Spleen (tissue), 11 donors: ENCODE results near the gene PHB1. TPM values are rescaled to one million over a fixed set of nuclear protein-coding genes. Genes with fewer than 3 reads are reported as not detected.

Experiments
- DNase-seq: peaks from one replicate; pipeline ENCODE4 v3.0.0-alpha.2; 2020
- H3K27ac ChIP-seq, 8 donors: fragments of 200-600 bp; sonication (generic) in 7 of 8; 1 replicate in 4 of 8; 2 replicates in 4 of 8; pipeline versions ENCODE4 v1.5.0 to v1.8.0; 2016 to 2021; ENCODE audit warnings: inconsistent platforms in 4 of 8, mild to moderate bottlenecking in 4 of 8, moderate library complexity in 1 of 8
- H3K27me3 ChIP-seq, 7 donors: fragments of 200-600 bp; sonication (generic) in 6 of 7; replicated peaks in 1 of 7; 1 replicate in 4 of 7; 2 replicates in 3 of 7; pipeline versions ENCODE4 v1.5.0 to v1.8.0; 2016 to 2021; ENCODE audit warnings: inconsistent platforms in 3 of 7, mild to moderate bottlenecking in 1 of 7
- H3K36me3 ChIP-seq, 6 donors: fragments of 200-600 bp; sonication (generic) in 5 of 6; 1 replicate in 4 of 6; 2 replicates in 2 of 6; pipeline versions ENCODE4 v1.5.0 to v1.8.0; 2016 to 2021; ENCODE audit warnings: inconsistent platforms in 2 of 6
- H3K4me1 ChIP-seq, 6 donors: fragments of 200-600 bp; sonication (generic) in 5 of 6; 1 replicate in 3 of 6; 2 replicates in 3 of 6; pipeline versions ENCODE4 v1.5.0 to v1.8.0; 2016 to 2021; ENCODE audit warnings: inconsistent platforms in 3 of 6
- H3K4me3 ChIP-seq, 8 donors: fragments of 200-600 bp; sonication (generic) in 7 of 8; 1 replicate in 4 of 8; 2 replicates in 4 of 8; pipeline versions ENCODE4 v1.5.0 to v1.8.0; 2016 to 2021; ENCODE audit warnings: inconsistent platforms in 4 of 8, mild to moderate bottlenecking in 4 of 8, moderate library complexity in 2 of 8
- H3K9me3 ChIP-seq, 8 donors: fragments of 200-600 bp; sonication (generic) in 7 of 8; 1 replicate in 4 of 8; 2 replicates in 4 of 8; pipeline versions ENCODE4 v1.5.0 to v1.8.0; 2016 to 2021; ENCODE audit warnings: inconsistent platforms in 4 of 8
- POLR2A ChIP-seq, 3 donors: fragments of 450-650 bp; IDR thresholded peaks; one replicate each; pipeline ENCODE4 v1.5.1; 2017; ENCODE audit warnings: antibody characterized with exemption in 3 of 3, mild to moderate bottlenecking in 1 of 3
- POLR2AphosphoS5 ChIP-seq, 3 donors: sonication (generic); formaldehyde crosslinking; IDR thresholded peaks; one replicate each; pipeline ENCODE4 v1.5.1; 2017; ENCODE audit warnings: antibody characterized with exemption in 3 of 3
- WGBS, 5 donors: extraction: QIAGEN DNeasy Blood & Tissue Kit in 3 of 5; methylation state at CpG; one replicate each; pipeline versions ENCODE4 v1.1.5 to v1.1.7; 2013 to 2018; 5-methylcytosine and 5-hydroxymethylcytosine counted together
- intact Hi-C: fragments of 100-400 bp; cut with DNase I; formaldehyde crosslinking; loops from one replicate; pipeline ENCODE4 v1.15.0; 2023; ENCODE audit warnings: low total_unique reads
- polyA plus RNA-seq, 3 donors: library from polyadenylated mRNA; stranded (reverse); fragments of 200-250 nt; gene quantifications; one replicate each; pipeline ENCODE4 v1.2.1, GENCODE V29; 2013
- total RNA-seq, 7 donors: library from RNA; depleted of rRNA in 3 of 7; stranded (reverse); fragments of >200 nt in 3 of 7; fragmentation: NEBNext Ultra II Directional in 4 of 7; extraction: Animal tissue kit (Norgen Biotek cat#: 25700) in 4 of 7; gene quantifications; one replicate each; pipeline versions ENCODE4 v1.1.0 to v1.2.1, GENCODE V29; 2016 to 2021
- TF ChIP-seq, protein P1 (sequence below), 11 experiments: fragments of 200-600 bp in 7 of 11; fragments of 450-650 bp in 4 of 11; sonication (generic) in 4 of 11; IDR thresholded peaks in 8 of 11; conservative IDR thresholded peaks in 3 of 11; 1 replicate in 7 of 11; 2 replicates in 4 of 11; pipeline versions ENCODE4 v1.4.0 to v1.8.0; 2016 to 2021; ENCODE audit warnings: antibody characterized with exemption in 11 of 11, inconsistent platforms in 4 of 11, mild to moderate bottlenecking in 1 of 11
- donor health status: healthy with polysubstance abuse.
- donor health status: DM: no; HTN: no; CAD: no; lungs with moderate emphysema.
- donor health status: DM: no; HTN: no; CAD: no.
- donor health status: Bipolar disorder and iron deficiency.
- donor health status: healthy.
- donor health status: DM: no; HTN: no; CAD: no.
- donor health status: DM: yes; HTN: yes; CAD: no.

Gene PHB1
- total and polyA plus RNA-seq, 10 donors: 49.4 to 109 (median 71.4) TPM

GRCh38 chr17:49404906-49405305 is 9.8 kb downstream of the PHB1 start:
- no peaks in the 10 kb centered on the region for H3K9me3 ChIP-seq
- peaks cover 7 to 60% (median 34%) of the 10 kb centered on the region in 6 donors for H3K4me1 ChIP-seq
- H3K27ac ChIP-seq: peak overlapping the region in 6 of 8 donors; percentile 1 to 90 (median 75)
- H3K36me3 ChIP-seq: peaks cover 0 to 77% (median 63%) of the 10 kb centered on the region in 6 donors
- no peaks in the 10 kb centered on the region for H3K27me3 ChIP-seq
- 90 to 98% (median 95%) methylated on average over 14 of the region's 14 CpGs for WGBS, 5 donors
- no peak for DNase-seq
- TF ChIP-seq, protein P1, sequence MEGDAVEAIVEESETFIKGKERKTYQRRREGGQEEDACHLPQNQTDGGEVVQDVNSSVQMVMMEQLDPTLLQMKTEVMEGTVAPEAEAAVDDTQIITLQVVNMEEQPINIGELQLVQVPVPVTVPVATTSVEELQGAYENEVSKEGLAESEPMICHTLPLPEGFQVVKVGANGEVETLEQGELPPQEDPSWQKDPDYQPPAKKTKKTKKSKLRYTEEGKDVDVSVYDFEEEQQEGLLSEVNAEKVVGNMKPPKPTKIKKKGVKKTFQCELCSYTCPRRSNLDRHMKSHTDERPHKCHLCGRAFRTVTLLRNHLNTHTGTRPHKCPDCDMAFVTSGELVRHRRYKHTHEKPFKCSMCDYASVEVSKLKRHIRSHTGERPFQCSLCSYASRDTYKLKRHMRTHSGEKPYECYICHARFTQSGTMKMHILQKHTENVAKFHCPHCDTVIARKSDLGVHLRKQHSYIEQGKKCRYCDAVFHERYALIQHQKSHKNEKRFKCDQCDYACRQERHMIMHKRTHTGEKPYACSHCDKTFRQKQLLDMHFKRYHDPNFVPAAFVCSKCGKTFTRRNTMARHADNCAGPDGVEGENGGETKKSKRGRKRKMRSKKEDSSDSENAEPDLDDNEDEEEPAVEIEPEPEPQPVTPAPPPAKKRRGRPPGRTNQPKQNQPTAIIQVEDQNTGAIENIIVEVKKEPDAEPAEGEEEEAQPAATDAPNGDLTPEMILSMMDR (IDR thresholded peaks at IDR 0.05 in 8 of 11, conservative IDR thresholded peaks at IDR 0.05 in 3 of 11): no peak
- TF ChIP-seq POLR2AphosphoS5 (IDR thresholded peaks at IDR 0.05): no peak
- no peak for TF ChIP-seq POLR2A (IDR thresholded peaks at IDR 0.05)
- intact Hi-C loops: no loop called here
- H3K4me3 ChIP-seq: no peak overlapping the region

DNA sequence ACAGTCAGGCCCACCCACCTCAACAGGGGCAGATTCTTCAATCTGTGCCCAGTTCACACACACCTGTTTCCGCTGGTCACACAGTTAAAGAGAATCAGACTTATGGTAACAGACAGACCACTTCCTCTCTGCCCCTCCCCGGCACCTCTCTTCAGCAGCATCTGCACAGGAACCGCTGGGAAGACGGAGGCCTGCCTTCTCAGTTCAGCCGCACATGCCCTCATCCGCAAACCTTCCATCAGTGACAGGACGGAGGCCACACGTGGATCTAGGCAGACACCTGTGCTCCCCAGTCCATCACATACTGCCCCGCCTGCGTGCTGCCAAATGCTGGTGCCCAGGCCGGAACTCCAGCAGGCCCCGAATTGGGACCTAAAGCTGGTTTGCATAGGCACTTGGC is 10.3 kb downstream of the PHB1 start:
- H3K36me3 ChIP-seq: peaks cover 0 to 72% (median 58%) of the 10 kb centered on the region in 6 donors

DNA sequence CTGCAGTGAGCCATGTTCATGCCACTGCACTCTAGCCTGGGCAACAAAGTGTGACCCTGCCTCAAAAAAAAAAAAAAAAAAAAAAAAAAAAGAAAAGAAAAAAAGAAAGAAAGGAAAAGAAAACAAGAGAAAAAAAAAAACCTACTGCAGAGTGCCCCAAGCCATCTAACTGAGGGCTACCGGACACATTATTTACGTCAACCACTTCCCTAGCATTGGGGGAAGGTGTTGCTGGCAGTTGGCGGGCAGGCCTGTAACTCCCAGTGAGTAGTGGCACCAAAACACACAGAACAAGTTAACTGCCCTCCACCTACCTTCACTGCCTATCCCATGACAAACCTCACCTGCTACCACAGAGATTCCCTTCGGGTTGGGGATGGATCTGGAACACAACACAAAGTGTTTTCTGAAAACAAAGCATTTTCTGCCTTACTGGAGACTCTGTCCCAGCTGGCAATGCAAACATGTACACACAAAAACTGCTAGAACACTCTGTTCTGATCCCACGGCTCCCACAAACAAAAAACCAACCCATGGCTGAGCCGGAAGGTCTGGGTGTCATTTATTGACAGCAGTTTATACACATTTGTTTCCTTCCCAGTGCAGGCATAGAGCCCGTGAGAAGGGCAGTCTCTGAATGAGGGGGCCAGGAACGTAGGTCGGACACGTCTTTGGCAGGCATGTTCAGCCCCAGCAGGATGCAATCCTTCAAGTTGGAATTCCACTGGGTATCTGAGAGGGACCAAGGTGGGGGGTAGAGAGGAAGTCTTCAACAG is 11.0 kb downstream of the PHB1 start:
- Histone ChIP-seq H3K4me3 (peak overlapping the region in 1 of 8 donors; percentile 23), H3K4me1 (peaks cover 7 to 52% (median 34%) of the 10 kb centered on the region in 6 donors), H3K27me3 (no peaks in the 10 kb centered on the region), H3K9me3 (no peaks in the 10 kb centered on the region), H3K27ac (peak overlapping the region in 6 of 8 donors; percentile 41 to 90 (median 75)), H3K36me3 (peaks cover 0 to 65% (median 51%) of the 10 kb centered on the region in 6 donors)
- TF ChIP-seq, protein P1 (IDR thresholded peaks at IDR 0.05 in 8 of 11, conservative IDR thresholded peaks at IDR 0.05 in 3 of 11): no peak
- TF ChIP-seq POLR2AphosphoS5 (IDR thresholded peaks at IDR 0.05): peak in 1 of 3 donors; percentile 49
- 39 to 63% (median 42%) methylated on average over 9 to 10 of the region's 10 CpGs for WGBS, 5 donors
- intact Hi-C loops: no loop called here
- DNase-seq: no peak

More for the DNA sequence above, 10.3 kb downstream of the PHB1 start:
- DNase-seq: peak; percentile 89
- peaks cover 7 to 59% (median 34%) of the 10 kb centered on the region in 6 donors for H3K4me1 ChIP-seq
- 34 to 46% (median 36%) methylated on average over 12 of the region's 12 CpGs for WGBS, 5 donors
- H3K9me3 ChIP-seq: no peaks in the 10 kb centered on the region
- intact Hi-C loops: no loop called here
- H3K27me3 ChIP-seq: no peaks in the 10 kb centered on the region
- peak overlapping the region in 7 of 8 donors; percentile 1 to 90 (median 73) for H3K27ac ChIP-seq
- TF ChIP-seq POLR2AphosphoS5 (IDR thresholded peaks at IDR 0.05) (peak; percentile 54 to 68 (median 60)), POLR2A (IDR thresholded peaks at IDR 0.05) (no peak)
- TF ChIP-seq, protein P1 (IDR thresholded peaks at IDR 0.05 in 8 of 11, conservative IDR thresholded peaks at IDR 0.05 in 3 of 11): no peak
- peak overlapping the region in 1 of 8 donors; percentile 23 for H3K4me3 ChIP-seq

GRCh38 chr17:49402706-49403105 is 12.0 kb downstream of the PHB1 start:
- no peak overlapping the region for H3K4me3 ChIP-seq
- WGBS, 5 donors: 80 to 91% (median 85%) methylated on average over 6 of the region's 6 CpGs
- H3K27ac ChIP-seq: peak overlapping the region in 5 of 8 donors; percentile 59 to 90 (median 77)
- DNase-seq: no peak
- no peaks in the 10 kb centered on the region for H3K27me3 ChIP-seq
- intact Hi-C loops: no loop called here
- H3K36me3 ChIP-seq: peaks cover 0 to 57% (median 44%) of the 10 kb centered on the region in 6 donors
- H3K4me1 ChIP-seq: peaks cover 0 to 42% (median 25%) of the 10 kb centered on the region in 6 donors
- no peaks in the 10 kb centered on the region for H3K9me3 ChIP-seq
- TF ChIP-seq POLR2A (IDR thresholded peaks at IDR 0.05) (no peak), POLR2AphosphoS5 (IDR thresholded peaks at IDR 0.05) (peak in 1 of 3 donors; percentile 19)
- TF ChIP-seq, protein P1 (IDR thresholded peaks at IDR 0.05 in 8 of 11, conservative IDR thresholded peaks at IDR 0.05 in 3 of 11): no peak
